ENCODE measurements around the gene GAD2. TPM values are rescaled to one million over a fixed set of nuclear protein-coding genes. Genes with fewer than 3 reads are reported as not detected.
"Not testable (repeated sequence)": the region's sequence is repeated elsewhere in the genome, so short reads cannot be mapped to it uniquely, and the experiment has no call there.

The GAD2 gene
- polyA plus RNA-seq, 6 donors from 2014 or later, result not detected

GRCh38 chr10:26336979-26337378 is 120.4 kb downstream of the GAD2 start:
- peak overlapping the region in 1 of 6 donors; percentile 90 for H3K27ac Mint-ChIP-seq

GRCh38 chr10:26341701-26342100 is 125.1 kb downstream of the GAD2 start:
- Mint-ChIP-seq H3K27ac (peak overlapping the region in 2 of 6 donors; percentile 32 to 69), H3K36me3 (no peaks in the 10 kb centered on the region), H3K27me3 (peaks cover 0 to 14% (median 7%) of the 10 kb centered on the region in 3 donors), H3K4me3 (no peak overlapping the region), H3K9me3 (no peaks in the 10 kb centered on the region), H3K4me1 (peaks cover 0 to 5% (median 0%) of the 10 kb centered on the region in 3 donors)
- DNase-seq (no peak), ATAC-seq (ENCODE audit: low read depth in 2 of 2) (no peak)

More at GRCh38 chr10:26336979-26337378, 120.4 kb downstream of the GAD2 start:
- ATAC-seq (ENCODE audit: low read depth in 2 of 2) (no peak), DNase-seq (no peak)
- H3K4me1 Mint-ChIP-seq, result peaks cover 5 to 13% (median 7%) of the 10 kb centered on the region in 3 donors
- peak overlapping the region in 2 of 8 donors; percentile 49 to 53 for H3K4me3 Mint-ChIP-seq
- H3K36me3 Mint-ChIP-seq, result peaks cover 6 to 10% of the 10 kb centered on the region in 2 donors
- H3K27me3 Mint-ChIP-seq, result peaks cover 0 to 14% (median 7%) of the 10 kb centered on the region in 3 donors
- peaks cover 6 to 9% (median 8%) of the 10 kb centered on the region in 7 donors for H3K9me3 Mint-ChIP-seq

GRCh38 chr10:26348821-26349417 is 132.3 kb downstream of the GAD2 start:
- H3K9me3 Mint-ChIP-seq, result peaks cover 2 to 18% (median 7%) of the 10 kb centered on the region in 7 donors
- not testable (repeated sequence) for H3K4me3 Mint-ChIP-seq; H3K27ac Mint-ChIP-seq; H3K36me3 Mint-ChIP-seq; H3K4me1 Mint-ChIP-seq; H3K27me3 Mint-ChIP-seq; ATAC-seq (ENCODE audit: low read depth in 2 of 2); DNase-seq

Other genes with a start within 250 kb of the GAD2 start
- 10 to 100 TPM; 40.1 to 76.1 (median 45.0) TPM for gene APBB1IP, start 221.6 kb downstream of the GAD2 start, polyA plus RNA-seq (ENCODE audit: low read depth in 6 of 6)

All from naive B cell (primary cell).